WERI-Rb-1 (cell line): Measurements from ENCODE around the gene DOK4.

Source experiments
- DNase-seq: peaks from one replicate; pipeline ENCODE4 v3.0.0-alpha.2; 2020
- H3K27ac ChIP-seq: fragments of 250-450 bp; sonication (Bioruptor Pico); 2 replicates; pipeline ENCODE4 v1.5.1; 2020; ENCODE audit warnings: mild to moderate bottlenecking, moderate library complexity
- H3K27me3 ChIP-seq: fragments of 250-450 bp; sonication (Bioruptor Pico); 2 replicates; pipeline ENCODE4 v1.5.1; 2021; ENCODE audit warnings: mild to moderate bottlenecking, low read depth, moderate library complexity; ENCODE audit not compliant: insufficient read depth, severe bottlenecking
- H3K36me3 ChIP-seq: fragments of 250-450 bp; sonication (Bioruptor Pico); 2 replicates; pipeline ENCODE4 v1.5.1; 2020; ENCODE audit warnings: mild to moderate bottlenecking, moderate library complexity
- H3K4me3 ChIP-seq: 2 replicates; pipeline ENCODE4 v1.5.1; 2011; ENCODE audit warnings: low read depth, mild to moderate bottlenecking, control low read depth, low read length
- H3K9me3 ChIP-seq: fragments of 250-450 bp; sonication (Bioruptor Pico); 2 replicates; pipeline ENCODE4 v1.5.1; 2021; ENCODE audit warnings: mild to moderate bottlenecking, moderate library complexity; ENCODE audit not compliant: severe bottlenecking
- CTCF ChIP-seq: IDR thresholded peaks from 2 replicates; pipeline ENCODE4 v1.5.1; 2011; ENCODE audit warnings: low read depth, mild to moderate bottlenecking, control low read depth, inconsistent platforms, low read length

The DOK4 gene

GRCh38 chr16:57513371-57514102 lies 27.2 kb upstream of the DOK4 start:
- no peak overlapping the region for H3K27ac ChIP-seq
- H3K9me3 ChIP-seq: no peaks in the 10 kb centered on the region
- no peak overlapping the region for H3K4me3 ChIP-seq
- H3K36me3 ChIP-seq: no peaks in the 10 kb centered on the region
- H3K27me3 ChIP-seq: no peaks in the 10 kb centered on the region
- no peak for DNase-seq
- no peak for TF ChIP-seq CTCF

GRCh38 chr16:57512296-57513001 lies 26.2 kb upstream of the DOK4 start:
- DNase-seq: peak; percentile 54
- Histone ChIP-seq H3K4me3 (no peak overlapping the region), H3K27ac (peak overlapping the region; percentile 41), H3K36me3 (no peaks in the 10 kb centered on the region), H3K9me3 (no peaks in the 10 kb centered on the region), H3K27me3 (no peaks in the 10 kb centered on the region)
- no peak for TF ChIP-seq CTCF

DNA sequence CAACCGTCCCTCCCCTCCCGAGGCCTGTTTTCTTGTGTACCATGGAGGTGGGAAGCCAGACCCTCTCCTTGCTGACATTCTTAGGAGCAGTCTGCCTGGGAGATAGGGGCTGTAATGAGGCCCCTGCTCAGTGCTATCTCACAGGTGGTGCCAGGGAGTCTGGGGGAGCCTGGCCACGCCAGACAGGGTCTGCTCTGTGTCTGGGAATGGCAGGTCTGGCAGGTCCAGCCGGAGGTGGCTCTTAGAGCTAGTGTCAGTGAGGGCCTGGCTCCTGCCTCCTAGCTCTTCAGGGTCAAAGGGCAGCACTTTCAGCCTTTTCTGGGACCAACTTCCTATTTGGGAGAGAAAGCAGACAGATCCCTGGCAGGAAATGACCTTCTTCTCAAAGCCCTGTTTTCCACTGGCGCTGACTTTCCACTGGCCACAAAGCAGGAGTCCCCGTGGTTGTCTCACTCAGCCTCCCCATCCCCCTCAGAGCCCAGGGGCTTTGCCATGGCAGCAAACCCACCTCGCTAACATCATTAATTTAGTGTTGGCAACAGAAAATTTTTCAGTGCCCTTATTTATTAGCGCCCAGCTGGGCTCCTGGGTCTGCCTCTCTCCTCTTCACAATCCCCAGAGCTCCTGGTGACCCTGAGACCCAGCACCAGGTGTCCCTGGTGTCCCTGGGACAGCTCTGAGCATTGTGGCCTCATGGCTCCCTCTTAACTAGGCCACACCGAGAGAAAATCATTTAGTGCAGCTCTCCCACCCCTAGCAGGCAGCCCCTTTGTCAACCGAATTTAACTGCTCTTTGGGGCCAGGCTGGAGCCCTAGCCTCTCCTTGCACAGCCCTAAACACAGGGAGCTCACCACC lies 24.0 kb upstream of the DOK4 start:
- Histone ChIP-seq H3K27me3 (no peaks in the 10 kb centered on the region), H3K36me3 (no peaks in the 10 kb centered on the region), H3K27ac (peak overlapping the region; percentile 48), H3K4me3 (no peak overlapping the region), H3K9me3 (no peaks in the 10 kb centered on the region)
- TF ChIP-seq CTCF: no peak
- no peak for DNase-seq

DNA sequence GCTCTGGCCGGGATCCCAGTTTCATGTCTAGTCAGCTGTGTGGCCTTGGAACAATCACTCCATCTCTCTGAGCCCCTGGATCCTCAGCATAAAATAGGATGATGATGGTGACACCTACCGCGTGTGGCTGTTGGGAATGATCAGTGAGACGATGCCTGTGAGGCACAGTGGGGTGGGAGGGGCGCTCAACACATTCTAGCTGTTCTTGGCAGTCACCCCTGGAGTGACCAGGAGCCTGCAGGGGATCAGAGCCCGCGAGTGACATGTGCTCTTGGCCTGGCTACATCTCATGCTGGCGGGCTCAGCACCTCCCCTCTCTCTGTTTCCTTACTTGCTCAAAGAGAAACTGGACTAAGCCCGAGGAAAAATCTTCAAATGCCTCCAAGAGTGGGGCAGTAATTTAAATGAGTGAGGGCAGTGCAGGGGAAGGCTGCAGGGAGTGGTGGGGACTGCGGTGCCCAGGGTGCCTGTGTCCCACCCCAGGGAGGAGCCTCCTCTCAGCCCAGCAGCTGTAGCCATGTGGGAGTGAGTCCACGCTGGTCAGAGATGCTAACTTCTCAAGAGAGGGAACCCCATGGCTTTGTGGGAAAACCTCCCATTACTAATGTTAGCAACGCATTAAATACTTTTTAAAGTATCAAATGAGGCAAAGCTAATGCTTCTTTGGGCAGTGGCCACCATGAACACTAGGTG lies 23.1 kb upstream of the DOK4 start:
- H3K36me3 ChIP-seq: no peaks in the 10 kb centered on the region
- H3K27ac ChIP-seq: peak overlapping the region; percentile 48; the same call in 1 of the 2 replicates
- no peaks in the 10 kb centered on the region for H3K27me3 ChIP-seq
- H3K4me3 ChIP-seq: no peak overlapping the region
- H3K9me3 ChIP-seq: no peaks in the 10 kb centered on the region
- DNase-seq: no peak
- TF ChIP-seq CTCF: no peak

- TF ChIP-seq CTCF: no peak
- no peak for DNase-seq
- Histone ChIP-seq H3K36me3 (no peaks in the 10 kb centered on the region), H3K4me3 (no peak overlapping the region), H3K27ac (peak overlapping the region; percentile 83), H3K9me3 (no peaks in the 10 kb centered on the region), H3K27me3 (no peaks in the 10 kb centered on the region)
These were observed 21.7 kb upstream of the DOK4 start for GRCh38 chr16:57508035-57508425.
